ENCODE data around the gene NAGLU. TPM values are rescaled to one million over a fixed set of nuclear protein-coding genes. Genes with fewer than 3 reads are reported as not detected.

The NAGLU gene
- total RNA-seq, 1 experiment from 2014 or later, result 97.0 TPM

Other genes with a start within 250 kb of the NAGLU start
- 4.5 and 5.2 TPM in 2 replicates for gene STAT5A, start 247.7 kb upstream of the NAGLU start, total RNA-seq (2014; rRNA removed)
- gene STAT3, start 147.8 kb upstream of the NAGLU start, total RNA-seq (2014; rRNA removed), result 52.9 and 60.3 TPM in 2 replicates
- 308 and 325 TPM in 2 replicates for gene CAVIN1, start 113.0 kb upstream of the NAGLU start, total RNA-seq (2014; rRNA removed)
- gene ATP6V0A1, start 77.4 kb upstream of the NAGLU start, total RNA-seq (2014; rRNA removed), result 38.2 and 43.8 TPM in 2 replicates
- 0.26 and 0.34 TPM in 2 replicates for gene HSD17B1, start 16.7 kb downstream of the NAGLU start, total RNA-seq (2014; rRNA removed)
- 25.8 and 31.7 TPM in 2 replicates for gene COASY, start 25.9 kb downstream of the NAGLU start, total RNA-seq (2014; rRNA removed)
- 43.5 and 50.9 TPM in 2 replicates for gene MLX, start 30.9 kb downstream of the NAGLU start, total RNA-seq (2014; rRNA removed)
- gene PSMC3IP, start 41.5 kb downstream of the NAGLU start, total RNA-seq (2014; rRNA removed), result 23.2 and 32.4 TPM in 2 replicates
- 33.2 and 35.5 TPM in 2 replicates for gene RETREG3, start 73.1 kb downstream of the NAGLU start, total RNA-seq (2014; rRNA removed)
- 144 and 154 TPM in 2 replicates for gene TUBG1, start 73.4 kb downstream of the NAGLU start, total RNA-seq (2014; rRNA removed)
- 30.7 and 35.4 TPM in 2 replicates for gene TUBG2, start 123.0 kb downstream of the NAGLU start, total RNA-seq (2014; rRNA removed)
- gene PLEKHH3, start 140.8 kb downstream of the NAGLU start, total RNA-seq (2014; rRNA removed), result 18.7 and 20.4 TPM in 2 replicates
- gene CCR10, start 145.6 kb downstream of the NAGLU start, total RNA-seq (2014; rRNA removed), result 0.58 and 1.0 TPM in 2 replicates
- 7.1 and 9.0 TPM in 2 replicates for gene CNTNAP1, start 146.3 kb downstream of the NAGLU start, total RNA-seq (2014; rRNA removed)
- gene EZH1, start 208.8 kb downstream of the NAGLU start, total RNA-seq (2014; rRNA removed), result 13.3 and 16.2 TPM in 2 replicates
- gene RAMP2, start 225.0 kb downstream of the NAGLU start, total RNA-seq (2014; rRNA removed), result 0.26 and 0.92 TPM in 2 replicates
- gene VPS25, start 237.2 kb downstream of the NAGLU start, total RNA-seq (2014; rRNA removed), result 67.5 and 71.0 TPM in 2 replicates
- not detected in 2 replicates for gene WNK4, start 244.4 kb downstream of the NAGLU start, total RNA-seq (2014; rRNA removed)